A673 (cell line): ENCODE measurements around the gene OCLN.

Experiments
- CTCF ChIP-seq: fragments of 300-800, 200-600 bp; sonication (generic); conservative IDR thresholded peaks from 2 replicates; pipeline ENCODE4 v1.5.1; 2017; ENCODE audit warnings: low read depth, mild to moderate bottlenecking, antibody characterized with exemption, low read length, moderate library complexity, mixed read lengths
- EZH2 ChIP-seq: fragments of 200-600 bp; sonication (generic); IDR thresholded peaks from 2 replicates; pipeline ENCODE4 v1.6.1; 2017; ENCODE audit warnings: borderline replicate concordance, low read depth, mild to moderate bottlenecking, mixed read lengths, antibody characterized with exemption, low read length; ENCODE audit not compliant: poor library complexity, severe bottlenecking

- TF ChIP-seq CTCF, result no peak
- no peak for TF ChIP-seq EZH2
Observed at GRCh38 chr5:69519285-69519684, 26.7 kb downstream of the OCLN start.
